C4-2B (cell line): ENCODE results near the gene TBL1XR1.

Experiments
- H3K27ac ChIP-seq: fragments of 450-650 bp; 2 replicates; pipeline ENCODE4 v1.5.1; 2017
- CTCF ChIP-seq: fragments of 450-650 bp; conservative IDR thresholded peaks from 2 replicates; pipeline ENCODE4 v1.5.1; 2017; ENCODE audit warnings: mild to moderate bottlenecking
- ZFX ChIP-seq: fragments of 450-650 bp; IDR thresholded peaks from 2 replicates; pipeline ENCODE4 v1.6.1; 2017

TBL1XR1 gene

GRCh38 chr3:177068967-177069366 is 128.3 kb downstream of the TBL1XR1 start:
- no peak for TF ChIP-seq CTCF
- TF ChIP-seq ZFX: no peak
- no peak overlapping the region for H3K27ac ChIP-seq

- no peak overlapping the region for H3K27ac ChIP-seq
- TF ChIP-seq ZFX: no peak
- TF ChIP-seq CTCF: no peak
Observed at GRCh38 chr3:177066068-177066467, 131.2 kb downstream of the TBL1XR1 start.

GRCh38 chr3:177065285-177066033 is 131.8 kb downstream of the TBL1XR1 start:
- TF ChIP-seq ZFX (no peak), CTCF (no peak)
- H3K27ac ChIP-seq: no peak overlapping the region

- TF ChIP-seq CTCF: no peak
- no peak for TF ChIP-seq ZFX
- peak overlapping the region; percentile 73 for H3K27ac ChIP-seq
Observed at GRCh38 chr3:177062052-177062732, 135.1 kb downstream of the TBL1XR1 start.

GRCh38 chr3:177061369-177061768 is 135.9 kb downstream of the TBL1XR1 start:
- TF ChIP-seq ZFX: no peak
- no peak for TF ChIP-seq CTCF
- H3K27ac ChIP-seq: no peak overlapping the region

- TF ChIP-seq ZFX: no peak
- no peak for TF ChIP-seq CTCF
- no peak overlapping the region for H3K27ac ChIP-seq
Observed at GRCh38 chr3:177060492-177060891, 136.8 kb downstream of the TBL1XR1 start.

- no peak overlapping the region for H3K27ac ChIP-seq
- TF ChIP-seq CTCF: no peak
- TF ChIP-seq ZFX: no peak
Observed at GRCh38 chr3:177058648-177059047, 138.6 kb downstream of the TBL1XR1 start.
